ENCODE data around the gene ANO5.
"Not testable (repeated sequence)": the region's sequence is repeated elsewhere in the genome, so short reads cannot be mapped to it uniquely, and the experiment has no call there.

Gene ANO5

GRCh38 chr11:22199243-22199642 is 6.4 kb downstream of the ANO5 start:
- DNase-seq = no peak

- no peak for DNase-seq
Measured at GRCh38 chr11:22203281-22203680, 10.4 kb downstream of the ANO5 start.

GRCh38 chr11:22207162-22207561 is 14.3 kb downstream of the ANO5 start:
- no peak for DNase-seq

GRCh38 chr11:22208151-22208858 is 15.4 kb downstream of the ANO5 start:
- DNase-seq = no peak

GRCh38 chr11:22216940-22217339 is 24.1 kb downstream of the ANO5 start:
- DNase-seq = no peak

- no peak for DNase-seq
Measured at GRCh38 chr11:22221143-22221542, 28.3 kb downstream of the ANO5 start.

GRCh38 chr11:22225190-22225589 is 32.3 kb downstream of the ANO5 start:
- no peak for DNase-seq

- DNase-seq = no peak
Measured at GRCh38 chr11:22234743-22235142, 41.9 kb downstream of the ANO5 start.

GRCh38 chr11:22244986-22245592 is 52.2 kb downstream of the ANO5 start:
- DNase-seq = peak; percentile 2

GRCh38 chr11:22246992-22247391 is 54.1 kb downstream of the ANO5 start:
- DNase-seq = no peak

GRCh38 chr11:22249871-22250270 is 57.0 kb downstream of the ANO5 start:
- no peak for DNase-seq

- DNase-seq = no peak
Measured at GRCh38 chr11:22256876-22257275, 64.0 kb downstream of the ANO5 start.

- no peak for DNase-seq
Measured at GRCh38 chr11:22263613-22264012, 70.7 kb downstream of the ANO5 start.

GRCh38 chr11:22268983-22269624 is 76.2 kb downstream of the ANO5 start:
- not testable (repeated sequence) for DNase-seq

GRCh38 chr11:22273781-22274180 is 80.9 kb downstream of the ANO5 start:
- DNase-seq = no peak

GRCh38 chr11:22275600-22275999 is 82.7 kb downstream of the ANO5 start:
- DNase-seq = no peak

- no peak for DNase-seq
Measured at GRCh38 chr11:22276535-22276934, 83.7 kb downstream of the ANO5 start.

GRCh38 chr11:22284991-22285390 is 92.1 kb downstream of the ANO5 start:
- DNase-seq = not testable (repeated sequence)

GRCh38 chr11:22302368-22302767 is 109.5 kb downstream of the ANO5 start:
- DNase-seq = no peak

- DNase-seq = no peak
Measured at GRCh38 chr11:22304337-22304961, 111.6 kb downstream of the ANO5 start.

GRCh38 chr11:22317656-22318055 is 124.8 kb downstream of the ANO5 start:
- DNase-seq = no peak

- DNase-seq = no peak
Measured at GRCh38 chr11:22331771-22332170, 138.9 kb downstream of the ANO5 start.
